Measurements from ENCODE around the gene PLLP. TPM values are rescaled to one million over a fixed set of nuclear protein-coding genes. Genes with fewer than 3 reads are reported as not detected.
A peak's percentile ranks its signal among the peaks of the same experiment; 100 is the strongest.

The PLLP gene
- total RNA-seq, 4 donors from 2014 or later, result 13.6 to 38.5 (median 30.1) TPM

DNA sequence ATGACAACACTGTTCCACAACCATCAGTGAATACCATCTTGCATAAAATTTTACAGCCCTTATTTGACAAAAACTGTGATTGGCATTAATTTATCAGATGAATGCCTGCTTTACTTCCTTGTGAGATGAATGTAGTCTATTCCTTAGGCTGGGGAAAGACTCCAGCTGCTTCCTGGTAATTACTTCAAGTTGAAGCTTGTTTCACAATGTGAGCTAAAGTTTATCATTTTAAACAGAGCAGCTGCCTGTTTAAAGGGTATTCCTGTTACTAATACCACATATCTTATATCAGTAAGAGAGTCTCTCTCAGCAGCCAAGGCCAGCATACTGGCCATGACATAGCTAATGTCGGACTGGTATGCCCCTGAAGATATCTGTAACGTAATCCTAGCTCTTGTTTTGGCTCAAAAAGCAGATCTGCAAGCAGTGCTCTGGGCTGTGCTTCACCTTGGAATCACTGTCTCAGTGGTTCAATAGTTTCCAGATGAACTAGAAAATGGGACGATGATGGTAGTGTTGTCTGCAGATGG, 52.6 kb downstream of the PLLP start:
- no peak overlapping the region for H3K4me3 ChIP-seq (replicated peaks in 1 of 3)
- no peak for DNase-seq
- H3K9me3 ChIP-seq, result no peaks in the 10 kb centered on the region
- no peak overlapping the region for H3K27ac ChIP-seq
- WGBS, 2 donors, result 93 to 100% methylated on average over 3 of the region's 3 CpGs
- no peaks in the 10 kb centered on the region for H3K27me3 ChIP-seq
- intact Hi-C loops (cut with DNase I), result no loop called here
- peaks cover 5 to 14% of the 10 kb centered on the region in 2 donors for H3K4me1 ChIP-seq
- TF ChIP-seq, protein P1, sequence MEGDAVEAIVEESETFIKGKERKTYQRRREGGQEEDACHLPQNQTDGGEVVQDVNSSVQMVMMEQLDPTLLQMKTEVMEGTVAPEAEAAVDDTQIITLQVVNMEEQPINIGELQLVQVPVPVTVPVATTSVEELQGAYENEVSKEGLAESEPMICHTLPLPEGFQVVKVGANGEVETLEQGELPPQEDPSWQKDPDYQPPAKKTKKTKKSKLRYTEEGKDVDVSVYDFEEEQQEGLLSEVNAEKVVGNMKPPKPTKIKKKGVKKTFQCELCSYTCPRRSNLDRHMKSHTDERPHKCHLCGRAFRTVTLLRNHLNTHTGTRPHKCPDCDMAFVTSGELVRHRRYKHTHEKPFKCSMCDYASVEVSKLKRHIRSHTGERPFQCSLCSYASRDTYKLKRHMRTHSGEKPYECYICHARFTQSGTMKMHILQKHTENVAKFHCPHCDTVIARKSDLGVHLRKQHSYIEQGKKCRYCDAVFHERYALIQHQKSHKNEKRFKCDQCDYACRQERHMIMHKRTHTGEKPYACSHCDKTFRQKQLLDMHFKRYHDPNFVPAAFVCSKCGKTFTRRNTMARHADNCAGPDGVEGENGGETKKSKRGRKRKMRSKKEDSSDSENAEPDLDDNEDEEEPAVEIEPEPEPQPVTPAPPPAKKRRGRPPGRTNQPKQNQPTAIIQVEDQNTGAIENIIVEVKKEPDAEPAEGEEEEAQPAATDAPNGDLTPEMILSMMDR (IDR thresholded peaks at IDR 0.05), result no peak
- TF ChIP-seq POLR2A (IDR thresholded peaks at IDR 0.05), result no peak
- H3K36me3 ChIP-seq, result peaks cover 28 to 41% of the 10 kb centered on the region in 2 donors

DNA sequence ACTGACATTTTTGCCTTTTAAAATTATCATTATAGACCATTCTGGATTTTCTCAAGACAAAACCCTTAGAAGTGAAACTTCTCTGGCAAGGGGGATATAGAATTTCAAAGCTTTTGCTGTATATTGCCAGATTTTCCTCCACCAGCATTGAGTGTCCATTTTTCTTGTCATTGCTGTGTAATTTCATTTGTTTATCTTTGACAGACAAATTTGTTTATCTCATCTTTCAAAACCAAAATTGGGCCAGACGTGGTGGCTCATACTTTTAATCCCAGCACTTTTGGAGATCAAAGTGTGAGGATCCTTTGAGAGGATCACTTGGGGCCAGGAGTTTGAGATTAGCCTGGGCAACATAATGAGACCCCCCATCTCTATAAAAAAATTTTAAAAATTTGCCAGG, 55.4 kb downstream of the PLLP start:
- Histone ChIP-seq H3K36me3 (peaks cover 43 to 44% of the 10 kb centered on the region in 2 donors), H3K27ac (no peak overlapping the region), H3K9me3 (no peaks in the 10 kb centered on the region), H3K4me1 (peaks cover 5 to 11% of the 10 kb centered on the region in 2 donors), H3K4me3 (replicated peaks in 1 of 3) (no peak overlapping the region), H3K27me3 (no peaks in the 10 kb centered on the region)
- no peak for TF ChIP-seq POLR2A (IDR thresholded peaks at IDR 0.05)
- TF ChIP-seq, protein P1 (IDR thresholded peaks at IDR 0.05), result no peak
- WGBS, 2 donors, result 96 to 100% methylated on average over 1 of the region's 1 CpG
- intact Hi-C loops (cut with DNase I), result no loop called here
- no peak for DNase-seq

DNA sequence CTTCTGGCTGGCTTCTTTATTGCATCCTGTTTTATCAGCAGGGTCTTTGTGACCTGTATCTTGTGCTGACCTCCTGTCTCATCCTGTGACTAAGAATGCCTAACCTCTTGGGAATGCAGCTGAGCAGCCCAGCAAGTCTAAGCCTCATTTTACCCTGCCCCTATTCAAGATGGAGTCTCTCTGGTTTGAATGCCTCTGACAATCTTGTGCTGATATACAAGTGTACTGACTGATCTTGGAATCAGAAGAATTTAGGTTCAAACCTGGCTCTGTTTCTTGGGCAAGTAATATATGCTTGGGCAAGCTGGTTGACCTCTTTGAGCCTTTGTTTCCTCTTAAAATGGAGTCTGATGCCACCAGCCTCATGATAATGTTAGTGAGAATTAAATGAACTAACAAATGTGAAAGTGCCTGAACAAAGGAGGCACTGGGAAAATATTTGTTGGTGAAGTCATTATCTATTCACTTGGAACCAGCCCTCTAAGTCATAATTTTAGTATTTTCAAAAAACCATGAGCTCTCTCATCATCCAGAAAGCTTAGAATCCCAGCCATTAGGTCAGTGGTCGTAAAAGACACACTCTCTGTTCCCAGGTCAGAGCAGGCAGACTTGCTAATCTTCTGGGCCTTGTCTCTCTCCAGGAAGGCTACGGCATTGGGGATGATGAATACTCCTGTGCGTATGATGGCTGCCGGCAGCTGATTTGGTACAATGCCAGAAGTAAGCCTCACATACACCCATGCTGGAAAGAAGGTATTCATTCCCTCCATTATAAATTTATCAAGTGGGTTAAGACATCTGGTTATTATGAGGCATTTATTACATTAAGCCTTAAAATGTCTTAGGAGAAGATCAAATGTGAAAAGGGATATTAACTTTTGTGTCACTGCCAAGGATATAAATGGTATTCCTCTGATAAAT, 57.5 kb downstream of the PLLP start:
- H3K4me3 ChIP-seq (replicated peaks in 1 of 3), result no peak overlapping the region
- intact Hi-C loops (cut with DNase I), result no loop called here
- no peak overlapping the region for H3K27ac ChIP-seq
- DNase-seq, result no peak
- H3K4me1 ChIP-seq, result peaks cover 18 to 28% of the 10 kb centered on the region in 2 donors
- 91 to 96% methylated on average over 4 of the region's 4 CpGs for WGBS, 2 donors
- H3K36me3 ChIP-seq, result peaks cover 39 to 42% of the 10 kb centered on the region in 2 donors
- H3K27me3 ChIP-seq, result no peaks in the 10 kb centered on the region
- no peak for TF ChIP-seq POLR2A (IDR thresholded peaks at IDR 0.05)
- no peaks in the 10 kb centered on the region for H3K9me3 ChIP-seq

DNA sequence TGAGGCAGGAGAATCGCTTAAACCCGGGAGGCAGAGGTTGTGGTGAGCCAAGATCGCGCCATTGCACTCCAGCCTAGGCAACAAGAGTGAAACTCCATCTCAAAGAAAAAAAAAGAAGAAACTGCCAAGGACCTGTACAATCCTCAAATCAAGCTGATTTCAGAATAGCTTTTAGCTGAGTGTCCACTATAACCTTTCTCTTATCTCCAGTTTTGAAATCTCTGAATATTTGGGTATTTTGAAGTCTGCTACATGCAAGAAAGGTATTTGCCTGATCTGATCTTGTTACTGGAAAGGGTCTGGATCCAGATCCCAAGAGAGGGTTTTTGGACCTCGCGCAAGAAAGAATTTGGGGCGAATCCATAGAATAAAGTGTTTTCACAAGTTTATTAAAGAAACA, 58.5 kb downstream of the PLLP start:
- intact Hi-C loops (cut with DNase I), result no loop called here
- Histone ChIP-seq H3K27me3 (no peaks in the 10 kb centered on the region), H3K9me3 (no peaks in the 10 kb centered on the region), H3K36me3 (peaks cover 32 to 39% of the 10 kb centered on the region in 2 donors), H3K4me1 (peaks cover 18 to 28% of the 10 kb centered on the region in 2 donors), H3K27ac (peak overlapping the region in 1 of 3 donors; percentile 77), H3K4me3 (replicated peaks in 1 of 3) (no peak overlapping the region)
- DNase-seq, result no peak
- TF ChIP-seq, protein P1 (IDR thresholded peaks at IDR 0.05), result no peak
- no peak for TF ChIP-seq POLR2A (IDR thresholded peaks at IDR 0.05)
- 94 to 95% methylated on average over 7 of the region's 7 CpGs for WGBS, 2 donors

DNA sequence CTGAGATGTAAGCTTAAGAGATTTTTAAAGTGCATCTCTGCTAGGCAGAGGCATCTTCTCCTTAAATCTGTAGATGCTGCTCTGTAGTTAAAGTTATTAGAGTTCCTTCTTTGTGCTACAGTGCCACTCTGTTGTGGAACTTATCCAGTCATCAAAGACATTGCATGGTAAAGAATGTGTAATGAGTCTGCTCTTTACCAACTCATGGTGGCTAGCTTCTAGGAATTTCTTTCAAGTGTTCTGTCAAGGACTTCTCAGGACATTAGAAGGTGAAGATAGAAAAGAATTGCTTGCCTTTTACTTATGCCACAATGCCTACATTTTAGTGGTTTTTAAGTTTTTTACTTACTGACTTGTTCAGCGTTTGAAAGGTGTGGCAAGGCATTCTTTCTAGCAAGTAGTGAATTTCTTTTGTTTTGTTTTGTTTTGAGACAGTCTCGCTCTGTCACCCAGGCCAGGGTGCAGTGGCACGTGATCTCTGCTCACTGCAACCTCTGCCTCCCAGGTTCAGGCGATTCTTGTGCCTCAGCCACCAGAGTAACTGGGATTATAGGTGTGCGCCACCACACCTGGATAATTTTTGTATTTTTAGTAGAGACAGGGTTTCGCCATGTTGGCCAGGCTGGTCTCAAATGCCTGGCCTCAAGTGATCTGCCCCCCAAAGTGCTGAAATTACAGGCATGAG, 59.7 kb downstream of the PLLP start:
- peak; percentile 65 to 77 for DNase-seq
- Histone ChIP-seq H3K36me3 (peaks cover 35 to 38% of the 10 kb centered on the region in 2 donors), H3K27ac (peak overlapping the region; percentile 33 to 77 (median 54)), H3K9me3 (no peaks in the 10 kb centered on the region), H3K4me1 (peaks cover 18 to 28% of the 10 kb centered on the region in 2 donors), H3K27me3 (no peaks in the 10 kb centered on the region), H3K4me3 (replicated peaks in 1 of 3) (no peak overlapping the region)
- intact Hi-C loops (cut with DNase I), result no loop called here
- WGBS, 2 donors, result 54 to 63% methylated on average over 6 of the region's 6 CpGs
- TF ChIP-seq, protein P1 (IDR thresholded peaks at IDR 0.05), result no peak
- TF ChIP-seq POLR2A (IDR thresholded peaks at IDR 0.05), result no peak
